NCI-H1694 treated with DMSO at 0.1 percent for 48 hours (cell line): ENCODE results near the gene PRSS38.

Experiments used
- DNase-seq: peaks from one replicate; lab custom pipeline; 2025; lab: John Stamatoyannopoulos, UW

The PRSS38 gene

GRCh38 chr1:227793079-227793947, 22.2 kb upstream of the PRSS38 start:
- DNase-seq: no peak

GRCh38 chr1:227793948-227794816, 21.3 kb upstream of the PRSS38 start:
- DNase-seq: peak; percentile 12

DNA sequence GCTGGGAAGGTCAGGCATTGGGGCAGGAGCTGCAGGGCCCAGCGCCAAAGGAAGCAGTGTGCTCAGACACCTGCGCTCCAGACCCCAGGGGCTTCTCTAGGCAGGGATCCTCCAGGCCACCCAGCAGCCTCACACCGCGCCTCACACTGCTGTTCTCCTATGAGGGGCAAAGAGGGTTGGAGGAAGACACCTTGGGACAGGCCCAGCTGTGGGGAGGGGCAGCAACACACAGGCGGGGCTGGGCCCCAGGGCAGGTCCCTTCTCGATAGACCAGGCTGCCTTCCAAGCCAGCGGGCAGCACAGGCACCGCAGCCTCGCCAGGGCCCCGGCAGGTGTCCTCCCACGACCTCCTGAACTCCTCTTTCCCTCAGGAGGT, 20.7 kb upstream of the PRSS38 start:
- DNase-seq: no peak

DNA sequence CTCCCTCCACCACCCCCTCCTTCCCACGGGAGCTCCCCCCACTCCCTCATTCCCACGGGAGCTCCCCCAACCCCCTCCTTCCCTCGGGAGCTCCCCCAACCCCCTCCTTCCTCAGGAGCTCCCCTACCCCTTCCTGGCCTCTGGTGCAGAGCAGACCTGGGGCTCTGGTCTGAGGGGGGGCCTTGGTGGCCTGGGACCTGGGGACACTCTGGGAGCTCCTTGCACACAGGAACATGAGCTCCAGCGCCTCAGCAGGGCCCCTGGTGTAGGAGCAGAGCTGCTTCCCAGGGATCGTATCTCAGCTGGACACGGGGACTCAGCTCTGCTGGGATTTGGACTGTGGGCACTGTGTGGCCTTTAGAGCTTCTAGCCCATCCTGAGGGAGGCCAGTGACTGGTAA, 19.7 kb upstream of the PRSS38 start:
- no peak for DNase-seq

- no peak for DNase-seq
Observed at GRCh38 chr1:227796359-227796915, 19.0 kb upstream of the PRSS38 start.

- DNase-seq: no peak
Observed at GRCh38 chr1:227797144-227797543, 18.3 kb upstream of the PRSS38 start.

DNA sequence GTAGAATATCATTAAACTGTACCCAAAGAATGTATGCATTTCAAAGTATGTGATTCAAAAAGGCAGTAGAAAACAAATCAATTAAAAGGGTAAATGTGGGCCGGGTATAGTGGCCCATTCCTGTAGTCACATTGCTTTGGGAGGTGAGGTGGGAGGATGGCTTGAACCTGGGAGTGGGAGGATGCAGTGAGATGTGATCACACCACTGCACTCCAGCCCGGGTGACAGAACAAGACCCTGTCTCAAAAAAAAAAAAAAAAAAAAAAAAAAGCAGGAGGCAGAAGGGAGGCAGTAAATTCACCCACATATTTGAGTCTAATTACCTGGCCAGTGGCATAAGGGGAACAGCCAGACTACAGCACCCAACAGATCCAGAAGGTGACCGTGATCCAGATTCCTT, 17.9 kb upstream of the PRSS38 start:
- DNase-seq: no peak

DNA sequence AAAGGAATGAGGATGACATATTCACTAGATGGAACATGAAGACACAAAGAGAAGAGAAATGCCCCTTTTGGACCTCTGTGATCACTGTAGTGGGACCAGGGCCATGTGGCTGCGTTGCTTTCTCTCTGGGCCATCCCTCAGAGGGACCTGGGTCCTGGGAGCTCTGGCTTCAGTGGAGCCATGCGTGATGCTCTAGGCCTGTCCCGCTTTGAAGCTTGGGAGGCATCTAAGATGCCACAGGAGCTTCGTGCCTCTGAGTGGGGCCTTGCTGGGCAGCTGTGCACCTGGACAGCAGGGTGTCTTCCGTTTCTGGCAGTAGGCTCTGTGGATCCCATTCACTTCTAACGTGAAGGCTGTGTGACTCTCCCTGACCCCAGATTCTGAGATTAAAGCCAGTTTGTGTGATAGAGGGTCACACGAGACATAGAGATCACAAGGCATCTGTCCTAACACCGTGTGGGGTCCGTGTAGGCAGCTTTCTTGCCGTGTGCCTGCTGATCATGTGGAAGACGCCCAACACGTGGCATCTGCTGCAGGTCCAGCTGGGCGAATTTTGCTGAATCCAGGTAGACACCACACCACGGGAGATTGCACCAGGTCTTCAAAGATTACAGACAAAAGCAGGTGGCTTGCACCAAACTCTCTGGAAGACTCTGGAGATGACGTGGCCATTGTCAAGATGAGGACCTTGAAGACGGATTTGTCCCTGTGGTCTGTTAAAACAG, 17.2 kb upstream of the PRSS38 start:
- DNase-seq: no peak

GRCh38 chr1:227799756-227800155, 15.7 kb upstream of the PRSS38 start:
- DNase-seq: no peak

DNA sequence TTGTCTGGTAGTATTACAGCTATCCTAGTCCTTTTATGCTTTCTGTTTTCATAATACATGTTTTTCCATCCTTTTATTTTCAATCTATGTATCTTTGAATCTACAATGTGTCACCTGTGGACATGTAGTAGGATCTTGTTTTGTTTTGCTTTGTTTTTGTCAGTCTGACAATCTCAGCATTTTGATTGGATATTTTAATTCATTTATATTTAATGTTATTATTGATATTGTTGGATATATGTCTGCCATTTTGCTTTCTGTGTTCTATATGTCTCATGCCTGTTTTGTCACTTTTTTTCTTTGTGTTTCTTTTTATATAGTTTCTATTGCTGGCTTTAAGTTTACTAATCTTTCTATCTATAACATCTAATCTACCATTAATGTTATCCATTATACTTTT, 11.5 kb upstream of the PRSS38 start:
- DNase-seq: no peak

GRCh38 chr1:227805606-227806197, 9.8 kb upstream of the PRSS38 start:
- no peak for DNase-seq

DNA sequence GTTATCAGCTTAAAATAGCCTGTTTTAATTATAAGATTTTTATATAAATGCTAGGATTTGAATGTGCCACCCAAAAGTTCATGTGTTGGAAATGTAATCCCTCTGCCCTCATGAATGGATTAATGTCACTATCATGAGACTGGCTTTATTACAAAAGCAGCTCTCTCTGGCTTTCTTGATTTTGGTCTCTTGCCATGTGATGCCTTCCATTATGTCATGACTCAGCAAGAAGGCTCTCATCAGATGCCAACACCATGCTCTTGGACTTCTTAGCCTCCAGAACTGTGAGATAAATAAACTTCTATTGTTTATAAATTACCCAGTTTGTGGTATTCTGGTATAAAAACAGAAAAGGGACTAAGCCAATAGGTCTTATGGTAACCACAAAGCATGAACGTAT, 6.9 kb upstream of the PRSS38 start:
- DNase-seq: no peak

DNA sequence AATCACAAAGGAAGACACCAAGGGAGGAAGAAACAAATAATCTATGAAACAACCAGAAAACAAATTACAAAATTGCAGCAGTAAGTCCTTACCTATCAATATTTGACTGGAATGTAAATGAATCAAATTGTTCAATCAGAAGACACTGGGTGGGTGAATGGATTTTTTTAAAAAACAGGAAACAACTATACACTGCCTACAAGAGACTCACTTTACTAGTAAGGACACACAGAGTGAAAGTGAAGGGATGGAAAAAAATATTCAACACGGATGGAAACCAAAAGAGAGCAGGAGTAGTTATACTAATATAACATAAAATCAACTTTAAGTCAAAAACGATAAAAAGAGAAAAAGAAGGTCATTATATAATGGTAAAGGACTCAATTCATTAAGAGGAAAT, 6.4 kb upstream of the PRSS38 start:
- no peak for DNase-seq

GRCh38 chr1:227813962-227814361, 1.5 kb upstream of the PRSS38 start:
- no peak for DNase-seq

DNA sequence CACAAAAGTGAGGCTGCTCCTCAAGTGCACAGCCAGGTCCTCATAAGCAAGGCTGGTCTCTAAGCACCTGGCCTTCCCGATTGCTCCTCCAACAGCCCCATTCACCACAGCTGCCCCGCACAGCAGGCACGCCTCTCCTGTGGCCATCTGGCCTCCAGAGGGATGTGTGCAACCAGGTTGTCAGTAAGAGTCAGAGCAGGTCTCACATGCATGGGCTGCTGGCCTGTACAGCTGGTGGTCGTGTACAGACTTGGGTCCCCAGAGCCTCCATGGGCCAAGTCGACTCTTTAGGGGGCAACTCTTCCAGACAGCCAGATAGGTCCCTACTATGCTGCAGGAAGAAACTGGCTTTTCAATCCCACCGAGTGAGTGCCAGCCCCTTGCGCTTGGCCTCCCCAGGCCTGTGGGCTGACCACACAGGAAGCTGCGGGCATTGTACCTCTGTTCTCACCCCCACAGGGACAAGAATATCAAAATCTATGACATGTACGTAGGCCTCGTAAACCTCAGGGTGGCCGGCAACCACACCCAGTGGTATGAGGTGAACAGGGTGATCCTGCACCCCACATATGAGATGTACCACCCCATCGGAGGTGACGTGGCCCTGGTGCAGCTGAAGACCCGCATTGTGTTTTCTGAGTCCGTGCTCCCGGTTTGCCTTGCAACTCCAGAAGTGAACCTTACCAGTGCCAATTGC, 1.4 kb downstream of the PRSS38 start:
- DNase-seq: no peak

- DNase-seq: no peak
Observed at GRCh38 chr1:227823537-227823936, 8.1 kb downstream of the PRSS38 start.

DNA sequence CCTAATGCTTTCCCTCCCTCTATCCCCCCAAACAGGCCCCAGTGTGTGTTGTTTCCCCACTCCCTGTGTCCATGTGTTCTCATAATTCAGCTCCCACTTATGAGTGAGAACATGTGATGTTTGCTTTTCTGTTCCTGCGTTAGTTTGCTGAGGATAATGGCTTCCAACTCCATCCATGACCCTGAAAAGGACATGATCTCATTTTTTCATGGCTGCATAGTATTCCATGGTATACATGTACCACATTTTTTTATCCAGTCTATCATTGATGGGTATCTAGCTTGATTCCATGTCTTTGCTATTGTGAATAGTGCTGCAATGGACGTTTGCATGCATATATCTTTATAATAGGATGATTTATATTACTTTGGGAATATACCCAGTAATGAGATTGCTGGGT, 8.7 kb downstream of the PRSS38 start:
- DNase-seq: no peak

GRCh38 chr1:227828786-227829185, 13.3 kb downstream of the PRSS38 start:
- no peak for DNase-seq

- no peak for DNase-seq
Observed at GRCh38 chr1:227838181-227838580, 22.7 kb downstream of the PRSS38 start.

DNA sequence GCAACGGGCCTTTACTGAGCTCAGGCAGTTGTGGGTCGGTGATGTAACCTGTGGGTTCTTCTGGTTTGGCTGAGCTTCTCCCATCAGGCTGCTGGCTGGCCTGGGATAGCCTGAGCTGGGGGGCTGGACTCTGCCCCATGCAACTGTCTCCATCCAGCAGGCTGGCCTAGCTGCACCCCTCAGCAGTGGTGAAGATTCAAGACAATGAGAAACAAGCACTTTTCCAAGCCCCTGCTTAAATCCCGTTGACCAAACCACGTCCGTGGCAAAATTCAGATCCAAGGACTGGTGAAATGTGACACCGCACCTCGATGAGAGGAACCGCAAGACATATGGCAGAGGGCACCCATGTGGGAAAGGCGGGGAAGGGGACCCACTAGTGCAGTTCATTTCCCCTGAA, 25.6 kb downstream of the PRSS38 start:
- no peak for DNase-seq
